Right forelimb (tissue), 1 donor: ENCODE results near the gene ARMH4.

Source experiments
- DNase-seq: peaks from one replicate; pipeline ENCODE4 v3.0.0-alpha.2; 2018

The ARMH4 gene

DNA sequence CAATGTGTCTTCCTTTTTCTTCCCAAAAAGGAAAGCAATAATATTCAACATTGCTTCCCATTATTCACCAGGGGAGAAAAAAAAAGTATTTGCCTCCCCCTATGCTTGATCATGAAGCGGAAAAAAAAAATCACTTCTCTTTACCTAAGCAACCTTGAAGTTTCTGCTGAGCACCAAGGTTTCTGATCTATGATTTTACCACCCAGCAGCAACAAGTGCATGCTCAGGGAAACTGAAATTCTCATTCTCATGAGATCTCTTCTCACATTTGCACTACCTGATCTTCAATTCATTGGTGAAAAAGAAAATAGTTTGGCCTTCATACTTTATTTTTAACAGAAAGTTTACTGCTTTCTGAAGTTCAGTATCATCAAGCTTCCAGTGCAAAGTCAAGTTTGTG is 125.8 kb downstream of the ARMH4 start:
- no peak for DNase-seq

DNA sequence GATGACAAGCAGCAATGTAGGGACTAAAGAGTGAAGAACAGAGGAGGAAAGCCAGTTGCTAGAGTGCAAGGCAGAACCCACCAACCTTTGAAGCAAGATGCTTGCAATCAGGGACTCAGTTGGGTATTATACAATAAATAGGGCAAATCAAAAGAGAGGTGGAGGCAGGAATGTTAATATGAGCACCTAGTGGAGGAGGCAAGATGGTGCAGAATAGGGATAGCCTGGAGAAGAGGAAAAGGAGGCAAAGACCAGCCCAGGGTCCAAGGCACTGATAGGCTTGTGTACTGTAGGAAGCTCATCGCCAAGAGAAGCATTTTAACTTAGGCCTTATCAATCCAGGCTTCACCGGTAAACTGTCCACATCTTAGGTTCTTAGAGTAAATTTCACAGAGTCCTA is 137.2 kb downstream of the ARMH4 start:
- no peak for DNase-seq

DNA sequence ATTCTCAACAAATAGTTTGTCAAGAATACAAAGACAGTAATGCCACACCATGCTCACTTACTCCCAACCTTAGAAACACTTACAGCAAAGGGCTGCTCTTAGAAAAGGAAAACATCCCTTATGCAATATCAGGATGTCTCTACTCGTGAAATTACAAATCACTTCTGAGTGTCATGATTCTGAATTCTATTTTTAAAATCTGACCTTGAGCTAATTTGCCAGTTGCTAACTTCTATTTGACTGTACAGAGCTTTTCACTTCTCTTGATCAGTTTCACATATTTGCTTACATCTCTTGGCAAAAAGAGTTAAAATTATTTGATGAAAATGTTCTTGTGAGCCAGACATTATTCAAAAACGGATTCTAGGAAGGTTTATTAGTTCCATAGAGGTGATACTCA is 149.4 kb downstream of the ARMH4 start:
- no peak for DNase-seq

DNA sequence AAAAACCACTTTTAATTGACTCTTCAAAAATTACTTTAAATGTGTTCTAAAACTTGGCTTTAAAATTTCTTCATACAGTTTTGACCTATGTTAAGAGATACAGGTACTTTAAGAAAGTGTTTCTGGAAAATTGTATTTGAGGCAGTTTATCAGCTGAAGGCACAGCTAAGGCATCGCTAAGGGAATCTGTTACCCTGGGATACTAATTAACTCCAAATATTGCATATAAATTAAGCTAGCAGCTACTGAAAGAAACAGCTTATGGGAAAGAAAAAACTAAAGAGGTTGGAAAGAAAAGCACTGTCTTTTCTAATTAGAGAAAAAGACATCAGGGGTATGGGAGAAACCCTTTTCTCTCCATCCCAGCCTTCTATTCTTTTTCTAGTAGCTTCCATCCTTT is 152.0 kb downstream of the ARMH4 start:
- no peak for DNase-seq

DNA sequence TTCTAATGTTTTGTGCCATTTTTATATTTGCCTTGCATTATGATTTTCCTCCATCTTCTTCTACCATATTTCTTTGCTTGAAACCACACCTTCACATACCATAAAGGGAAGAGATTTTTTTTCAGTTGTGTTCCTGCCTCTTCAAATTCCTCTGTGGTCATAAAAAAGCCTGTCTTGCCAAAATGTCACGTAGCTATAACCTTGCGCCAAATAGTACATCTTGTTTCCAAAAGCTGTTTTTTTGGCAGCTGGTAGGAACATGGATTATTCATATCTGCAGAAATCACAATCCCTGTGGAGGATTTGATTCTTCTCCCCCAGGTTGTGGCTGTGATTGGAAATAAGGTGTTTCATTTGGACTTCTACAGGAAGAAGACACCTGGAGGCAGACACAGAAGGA is 152.5 kb downstream of the ARMH4 start:
- DNase-seq = no peak

DNA sequence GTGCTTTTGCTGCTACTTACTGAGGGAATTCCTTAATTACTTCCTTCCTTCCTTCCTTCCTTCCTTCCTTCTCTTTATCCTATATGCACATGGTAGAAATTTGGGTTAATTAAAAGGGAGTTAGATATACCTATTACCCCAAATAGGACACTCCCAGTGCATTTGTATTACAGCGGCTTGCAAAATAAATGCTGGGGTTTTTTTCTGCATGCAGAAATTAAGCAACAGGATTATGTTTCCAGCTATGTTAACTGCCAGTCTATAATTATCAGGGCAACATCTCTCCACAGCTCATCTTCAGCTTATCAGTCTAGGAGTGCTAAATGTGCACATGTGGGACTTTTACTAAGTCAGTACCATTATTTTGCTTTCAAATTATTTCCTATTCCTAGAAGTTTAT is 153.2 kb downstream of the ARMH4 start:
- no peak for DNase-seq

DNA sequence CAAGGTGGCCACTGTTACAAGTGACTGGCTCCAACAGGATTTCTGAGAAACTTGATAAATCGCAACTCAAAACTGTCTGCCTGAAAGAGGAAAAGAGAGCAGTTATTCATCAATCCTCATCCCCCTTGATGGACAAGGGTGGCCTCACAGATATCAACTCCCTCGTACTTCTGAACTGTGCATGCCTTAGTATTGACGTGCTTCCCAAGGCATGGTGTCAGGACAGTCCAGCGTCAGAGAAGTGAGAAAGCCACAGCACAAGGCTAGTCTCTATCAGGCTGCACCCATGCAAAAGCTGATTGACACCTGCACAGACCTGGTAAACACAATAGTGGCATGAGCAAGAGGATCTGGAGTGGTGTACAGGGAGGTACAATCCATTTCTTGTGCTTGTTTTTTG is 160.7 kb downstream of the ARMH4 start:
- DNase-seq = no peak

DNA sequence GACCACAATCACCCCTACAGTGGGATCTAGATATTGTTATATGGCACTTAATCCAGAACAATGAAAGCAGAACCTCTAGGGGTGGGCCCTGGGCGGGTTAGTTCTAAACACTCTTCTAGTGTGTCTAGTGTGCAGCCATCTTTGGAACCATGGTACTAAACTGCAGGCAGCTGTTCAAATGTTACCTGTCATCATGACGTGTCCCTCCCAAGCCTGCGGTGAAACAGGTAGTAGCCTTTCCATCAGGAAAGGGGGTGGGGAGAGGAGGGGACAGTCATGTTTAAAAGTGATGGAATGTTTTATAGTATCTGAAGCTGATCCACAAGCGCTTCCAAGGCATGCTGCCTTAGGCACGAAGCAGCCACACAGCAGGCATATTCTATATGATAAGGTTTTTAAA is 163.6 kb downstream of the ARMH4 start:
- DNase-seq = no peak

DNA sequence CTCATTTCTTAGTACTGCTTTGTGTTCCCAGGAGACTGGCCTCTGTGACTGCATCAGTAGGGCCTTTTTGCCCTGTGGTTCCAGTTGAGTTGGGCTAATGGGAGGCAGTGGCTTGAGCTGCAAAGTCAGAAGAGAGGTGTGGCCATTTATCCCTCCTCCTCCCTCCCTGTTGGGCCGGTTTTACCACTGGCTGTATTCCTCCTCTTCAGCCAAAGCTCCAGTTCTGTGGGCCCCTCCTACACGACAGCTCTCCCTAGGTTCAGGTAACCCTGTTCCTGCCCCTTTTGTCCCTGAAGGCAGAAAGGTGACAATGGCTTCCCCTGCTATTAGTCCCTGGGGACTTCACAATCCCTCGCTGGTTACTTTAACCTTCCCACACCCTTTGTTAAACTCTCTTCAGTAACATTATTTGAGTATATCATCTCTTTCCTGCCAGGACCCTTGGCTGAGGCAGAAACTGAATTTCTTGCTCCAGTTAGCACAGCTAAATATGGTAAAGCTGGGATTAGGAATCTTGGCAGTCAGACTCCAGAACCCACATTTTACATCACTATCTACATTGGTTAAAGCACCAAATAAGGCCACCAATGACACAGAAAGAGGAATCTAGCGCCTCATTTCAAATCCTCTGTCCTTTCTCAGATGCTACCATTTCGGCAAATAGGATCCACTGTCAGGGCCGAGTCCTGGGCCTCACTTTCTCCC is 164.3 kb downstream of the ARMH4 start:
- no peak for DNase-seq

DNA sequence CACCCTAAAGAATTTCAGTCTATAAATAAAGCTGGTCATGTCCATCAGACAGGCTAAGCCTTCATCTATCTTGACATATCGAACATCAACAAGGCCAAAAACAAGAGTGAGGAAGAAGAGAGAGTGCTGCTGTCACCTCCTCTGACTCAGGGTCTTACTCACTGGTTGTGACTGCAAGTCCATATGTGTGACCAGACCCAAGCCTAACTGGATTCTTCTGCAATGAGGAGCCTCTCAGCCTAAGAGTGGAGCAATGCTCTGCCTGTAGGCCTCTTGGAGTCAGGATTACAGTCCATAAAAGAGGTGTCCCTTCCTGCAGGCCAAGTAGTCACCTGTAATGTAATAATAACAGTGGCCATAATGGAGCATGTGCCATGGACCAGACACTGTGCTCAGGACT is 165.0 kb downstream of the ARMH4 start:
- no peak for DNase-seq

DNA sequence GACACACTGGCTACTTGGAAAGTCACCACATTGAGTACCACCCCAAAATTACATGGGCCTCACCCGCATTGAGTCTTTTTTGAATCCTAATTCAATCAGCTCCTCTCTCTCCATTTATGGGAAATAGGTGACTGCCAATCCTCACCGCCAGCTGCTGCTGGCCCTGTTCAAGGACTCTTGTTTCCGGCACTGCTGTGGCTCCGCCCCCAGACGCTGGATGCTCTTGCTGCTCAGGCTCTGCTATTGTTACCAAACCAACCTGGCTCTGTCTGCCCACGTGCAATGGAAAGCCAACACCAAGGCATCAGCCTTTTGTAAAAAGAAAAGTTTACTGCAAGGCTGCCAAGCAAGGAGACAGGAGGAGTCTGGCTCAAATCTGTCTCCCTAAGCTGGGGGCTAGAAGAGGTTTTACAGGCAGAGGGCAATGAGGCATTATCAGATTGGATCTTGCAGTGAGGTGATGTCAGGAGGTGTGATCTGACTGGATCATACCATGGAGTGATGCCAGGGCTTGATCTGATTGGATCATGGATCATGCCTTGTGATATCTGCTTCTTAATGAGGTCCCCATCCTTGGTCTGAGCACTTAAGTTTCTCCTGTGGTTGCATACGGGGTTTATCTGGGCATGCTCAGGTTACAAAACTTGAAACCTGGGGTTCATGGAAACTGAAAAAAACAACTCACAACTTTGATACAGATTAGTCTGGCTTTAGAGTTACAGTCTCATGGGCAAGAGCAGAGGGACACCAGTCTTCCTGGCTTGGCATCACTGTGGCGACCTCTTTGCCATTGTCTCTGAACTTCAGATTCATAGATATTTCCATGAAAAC is 169.0 kb downstream of the ARMH4 start:
- DNase-seq = no peak

DNA sequence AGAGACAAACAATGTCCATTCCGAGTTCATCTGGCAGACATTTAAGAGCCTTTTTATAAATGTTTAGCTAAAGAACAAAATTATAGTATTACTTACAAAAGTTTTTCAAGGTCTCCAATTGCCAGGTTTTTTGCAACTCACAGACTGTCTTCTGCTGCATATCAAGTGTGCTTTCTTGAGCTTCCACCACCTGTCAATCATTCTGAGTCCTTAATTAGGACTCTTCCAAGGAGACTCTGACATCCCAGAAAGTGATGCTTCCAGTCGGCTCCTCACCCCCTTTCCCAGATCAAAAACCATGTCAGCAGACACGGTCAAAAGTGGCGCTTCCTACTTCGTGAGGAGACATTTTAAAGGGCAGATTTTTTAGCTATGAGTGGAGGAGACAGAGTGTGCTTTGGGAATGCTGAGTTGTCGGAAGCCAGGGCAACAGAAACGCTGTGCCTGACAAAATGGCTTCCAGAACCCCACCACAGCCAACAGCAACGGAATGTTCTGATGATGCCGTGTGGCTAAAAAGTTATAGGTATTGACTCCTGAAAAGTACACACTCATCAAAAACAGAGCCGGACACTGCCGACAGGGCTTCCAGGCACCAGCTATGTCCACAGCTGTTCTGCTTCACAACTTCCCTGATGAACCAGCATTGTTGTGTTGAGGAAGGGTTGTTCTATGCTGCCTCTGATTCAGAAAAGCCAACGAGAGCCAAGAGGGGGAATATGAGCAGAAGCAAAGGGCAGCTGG is 170.0 kb downstream of the ARMH4 start:
- no peak for DNase-seq

DNA sequence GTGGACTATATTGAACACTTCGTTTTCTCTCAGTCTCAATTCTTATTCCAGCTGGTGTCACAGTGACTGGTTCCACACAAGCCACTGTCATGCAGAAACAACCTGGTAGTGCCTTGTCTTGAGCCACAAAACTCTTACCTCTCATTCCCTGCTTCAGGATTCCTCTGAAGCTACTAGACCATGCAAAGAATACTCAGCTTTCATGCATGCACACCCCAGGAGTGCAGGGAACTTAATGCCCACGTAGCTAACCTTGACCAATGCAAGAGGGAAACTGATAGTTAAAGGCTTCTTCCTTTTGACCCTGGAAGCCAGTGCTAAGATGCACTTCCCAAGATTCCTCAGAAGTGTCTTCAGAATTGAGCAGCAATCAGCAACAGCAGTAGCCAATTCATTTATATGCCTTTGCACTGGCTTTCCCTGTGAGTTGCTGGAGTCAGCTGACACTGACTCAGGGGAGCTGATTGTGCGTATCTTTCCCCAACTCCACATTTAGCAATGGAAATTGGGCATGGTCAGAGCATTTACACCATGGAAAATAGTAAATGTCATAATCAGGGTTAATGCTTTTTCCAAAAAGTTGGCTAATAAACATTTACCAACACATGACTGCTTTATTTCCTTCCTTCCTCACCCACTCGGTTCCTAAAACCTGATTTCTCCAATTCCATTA is 172.5 kb downstream of the ARMH4 start:
- no peak for DNase-seq

DNA sequence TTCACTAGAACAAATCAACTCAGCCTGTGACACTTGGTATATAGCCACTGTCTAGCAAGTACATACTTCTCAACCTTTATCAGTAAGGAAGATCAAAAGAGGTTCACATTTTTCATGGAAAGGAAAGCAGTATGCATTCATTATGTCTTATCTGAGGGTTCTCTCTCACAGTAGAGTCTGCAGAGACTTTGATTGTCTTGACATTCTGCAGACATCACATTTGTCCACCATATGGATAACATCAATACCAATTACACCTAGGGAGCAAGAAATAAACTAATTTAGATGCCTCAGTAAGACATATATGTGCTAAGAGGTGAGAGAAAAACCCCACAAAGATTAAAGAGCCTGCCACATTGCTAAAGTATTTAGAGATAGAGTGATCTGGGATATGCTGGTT is 175.3 kb downstream of the ARMH4 start:
- no peak for DNase-seq

DNA sequence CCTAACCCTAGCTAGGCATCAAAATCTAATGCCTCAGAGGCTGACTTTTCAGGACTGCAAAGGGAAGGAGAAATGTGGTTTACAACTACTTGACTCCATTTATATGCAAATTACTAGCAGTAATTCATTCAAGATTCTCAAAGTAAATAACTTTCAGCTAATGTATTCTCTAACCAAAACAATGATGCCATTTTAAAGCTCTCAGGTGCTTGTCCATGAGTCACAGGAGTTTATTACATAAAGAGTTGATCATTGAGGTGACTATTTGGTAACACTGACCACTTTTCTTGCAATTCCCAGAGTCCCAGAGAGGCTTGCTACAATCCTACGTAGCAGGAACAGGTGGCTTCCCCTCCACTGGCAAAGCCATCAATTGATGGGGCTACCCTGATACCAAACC is 177.1 kb downstream of the ARMH4 start:
- no peak for DNase-seq

DNA sequence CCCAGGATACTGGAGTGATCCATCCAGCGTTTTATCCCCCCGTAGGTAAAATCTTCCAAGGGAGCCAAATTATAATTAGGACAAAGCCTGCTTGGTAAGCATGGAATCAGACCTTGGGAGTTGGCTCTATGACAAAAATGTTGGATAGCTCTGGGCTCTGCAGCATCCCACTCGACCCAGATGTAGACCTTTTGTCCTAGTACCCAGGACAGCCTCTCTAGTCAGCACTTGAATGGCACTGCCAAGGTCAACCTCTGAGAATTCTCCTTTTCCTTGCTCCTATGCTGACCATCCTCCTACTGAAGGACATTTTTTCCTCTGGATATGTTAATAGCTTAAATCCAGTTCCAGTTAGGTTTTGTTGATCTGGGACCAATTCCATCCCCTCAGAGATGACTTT is 181.4 kb downstream of the ARMH4 start:
- DNase-seq = no peak

DNA sequence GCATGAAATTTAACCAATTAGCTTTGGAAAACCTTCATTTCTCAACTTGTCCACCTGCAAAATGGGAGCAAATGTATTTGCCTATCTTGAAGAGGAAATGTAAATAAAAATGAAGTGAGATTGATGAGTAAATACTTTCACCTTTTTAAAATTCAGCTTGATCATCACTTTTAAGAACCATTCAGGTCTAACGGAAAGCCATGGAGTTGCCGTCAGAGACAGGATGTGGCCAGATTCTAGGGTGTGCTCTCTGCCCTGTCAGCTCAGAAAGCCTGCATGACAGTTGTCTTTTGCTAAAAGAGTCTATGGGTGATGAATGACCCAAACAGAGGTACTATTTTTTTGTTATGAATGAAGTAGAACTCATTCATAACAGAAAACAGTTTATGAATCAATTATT is 181.8 kb downstream of the ARMH4 start:
- DNase-seq = no peak

DNA sequence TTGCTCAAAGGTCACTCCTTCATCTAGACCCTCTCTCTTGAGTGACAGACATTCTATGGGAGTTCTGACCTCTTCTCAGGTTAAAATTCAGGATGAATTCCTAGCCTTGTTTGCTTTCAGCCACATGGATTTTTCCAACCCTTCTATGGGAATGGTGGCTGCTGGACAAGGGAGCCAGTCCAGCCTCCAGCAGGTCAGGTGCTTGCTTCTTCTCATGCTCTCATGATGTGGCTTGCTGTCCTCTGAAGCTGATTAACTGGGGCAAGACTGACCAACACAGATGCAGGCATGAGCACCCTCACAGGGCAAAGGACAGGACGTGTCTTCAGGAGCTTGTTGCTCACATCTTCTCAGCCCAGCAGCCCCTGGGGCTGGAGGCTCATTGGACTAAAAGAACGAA is 188.9 kb downstream of the ARMH4 start:
- no peak for DNase-seq

DNA sequence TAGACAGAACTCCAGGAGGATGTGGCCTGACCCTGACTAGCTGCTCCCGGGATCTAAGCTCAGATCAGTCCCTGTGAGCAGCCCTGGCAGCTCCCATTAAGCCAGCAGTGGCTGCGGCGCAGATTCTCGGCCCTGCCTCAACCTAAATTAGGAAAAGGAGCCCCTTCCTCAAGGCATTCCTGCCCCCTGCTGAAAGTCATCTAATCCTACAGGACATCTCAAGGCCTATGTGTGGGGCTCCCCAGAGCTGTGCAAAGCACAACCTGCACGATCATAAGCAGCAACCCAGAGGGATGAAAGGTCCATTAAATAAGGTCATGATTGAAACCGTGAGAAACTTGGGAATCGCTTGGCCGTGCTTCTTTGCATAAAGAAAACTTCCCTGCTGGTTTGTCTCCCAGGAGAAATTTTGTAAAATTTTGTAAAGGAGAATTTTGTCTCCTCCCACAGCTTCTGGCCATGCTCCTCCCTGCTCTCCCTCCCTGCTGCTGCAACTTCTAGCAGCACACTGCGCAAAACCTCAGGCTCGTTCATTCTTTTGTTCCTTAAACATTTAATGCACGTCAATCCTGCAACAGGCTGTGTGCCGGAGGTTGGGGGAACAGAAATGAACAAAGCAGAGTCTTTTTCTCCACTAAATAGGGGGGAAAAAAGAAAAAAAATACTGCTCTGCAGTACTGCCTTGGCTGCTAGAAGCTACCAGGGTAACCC is 189.5 kb downstream of the ARMH4 start:
- DNase-seq = peak; percentile 54

DNA sequence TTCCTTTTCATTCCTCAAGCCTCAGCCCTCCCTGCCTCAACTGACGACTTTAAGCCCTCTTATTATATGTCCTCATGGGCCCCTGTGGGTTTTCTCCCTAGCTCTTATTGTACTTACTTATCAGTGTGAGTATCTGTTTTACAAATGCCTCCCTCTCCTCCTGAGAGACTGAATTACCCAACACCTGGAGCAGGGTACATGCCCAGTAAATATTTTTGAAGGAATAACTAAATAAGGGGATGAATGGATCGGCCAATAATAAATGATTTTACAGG is 190.3 kb downstream of the ARMH4 start:
- no peak for DNase-seq

DNA sequence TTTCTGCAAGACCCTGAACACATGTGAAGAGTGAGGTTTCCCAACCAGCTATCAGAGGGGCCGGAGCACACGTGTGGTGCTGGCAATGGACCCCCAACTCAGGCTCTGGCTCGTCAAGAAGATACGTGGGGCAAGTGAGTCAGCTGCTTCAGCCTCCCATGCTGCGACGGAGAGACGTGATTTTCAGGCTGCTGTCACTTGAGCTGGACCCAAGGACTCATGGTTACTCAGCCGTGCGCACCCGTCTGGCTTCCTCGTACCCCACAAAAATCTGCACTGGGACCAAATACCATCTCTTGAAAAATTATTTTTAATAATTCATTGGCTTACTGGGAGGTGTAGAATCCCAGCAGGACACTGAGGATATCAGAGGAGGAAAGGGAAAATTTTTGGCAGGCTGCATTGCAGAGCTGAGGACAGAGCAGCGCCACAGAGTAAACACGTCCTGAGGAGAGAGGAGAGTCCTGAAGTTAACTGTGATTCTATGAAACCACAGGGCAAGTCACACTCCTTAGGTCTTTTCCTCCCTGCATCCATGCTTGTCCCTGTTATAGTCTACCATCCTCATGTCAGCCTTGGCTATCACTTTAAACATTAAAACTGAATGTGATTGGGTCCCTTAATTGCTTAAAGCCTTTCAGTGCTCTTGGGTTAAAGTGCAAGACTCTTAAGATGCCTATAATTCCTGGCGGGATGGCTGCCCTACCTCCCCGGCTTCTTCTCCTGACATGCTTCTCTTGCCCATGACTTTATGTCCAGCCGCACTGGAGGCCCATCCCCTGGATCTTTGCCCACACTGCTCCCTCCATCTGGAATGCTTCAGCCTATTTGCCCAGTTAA is 190.8 kb downstream of the ARMH4 start:
- no peak for DNase-seq

DNA sequence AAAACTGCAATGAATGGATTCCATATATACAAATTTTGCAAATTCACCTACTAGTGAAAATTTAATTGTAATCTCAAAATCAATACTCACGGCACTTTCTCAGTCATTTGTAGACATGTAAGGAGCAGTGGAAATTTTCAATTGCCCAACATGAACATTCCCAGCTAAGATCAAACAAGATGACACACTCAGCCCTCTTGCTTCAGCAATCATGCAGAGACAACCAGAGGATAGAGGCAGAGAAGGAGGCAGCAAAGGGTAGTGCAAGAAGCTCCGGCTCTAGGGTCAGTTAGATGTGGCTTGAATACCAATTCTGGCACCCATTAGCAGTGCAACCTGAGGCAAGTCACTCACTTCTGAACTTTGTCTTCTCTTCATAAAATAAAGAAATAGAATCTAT is 194.6 kb downstream of the ARMH4 start:
- DNase-seq = no peak
